Adrenal gland (tissue), 5 donors: ENCODE measurements around the gene PLCB1.

Source experiments
- CTCF ChIP-seq, 6 experiments: fragments of 450-650 bp in 4 of 6; fragments of 200-600 bp in 2 of 6; sonication (generic) in 1 of 6; IDR thresholded peaks; 1 replicate in 5 of 6; 2 replicates in 1 of 6; pipeline versions ENCODE4 v1.5.1 to v1.8.0; 2016 to 2021; ENCODE audit warnings: antibody characterized with exemption in 6 of 6, mild to moderate bottlenecking in 2 of 6, moderate library complexity in 1 of 6
- POLR2A ChIP-seq, 2 donors: fragments of 450-650 bp; IDR thresholded peaks; one replicate each; pipeline ENCODE4 v1.6.1; 2017; ENCODE audit warnings: antibody characterized with exemption in 2 of 2, mild to moderate bottlenecking in 2 of 2, moderate library complexity in 1 of 2
- donor health status: DM: no; HTN: no; CAD: no.

- no peak for TF ChIP-seq POLR2A (IDR thresholded peaks at IDR 0.05)
- no peak for TF ChIP-seq CTCF (IDR thresholded peaks at IDR 0.05)
Observed at GRCh38 chr20:8260837-8261251, 128.8 kb downstream of the PLCB1 start.
